ENCODE results near the gene MTFP1. TPM values are rescaled to one million over a fixed set of nuclear protein-coding genes. Genes with fewer than 3 reads are reported as not detected.
"Not testable (repeated sequence)": the region's sequence is repeated elsewhere in the genome, so short reads cannot be mapped to it uniquely, and the experiment has no call there.

MTFP1 gene
- total and polyA plus RNA-seq, 2 of the 4 experiments (the other 2 are of a cell fraction), result 7.3 to 7.7 TPM

DNA sequence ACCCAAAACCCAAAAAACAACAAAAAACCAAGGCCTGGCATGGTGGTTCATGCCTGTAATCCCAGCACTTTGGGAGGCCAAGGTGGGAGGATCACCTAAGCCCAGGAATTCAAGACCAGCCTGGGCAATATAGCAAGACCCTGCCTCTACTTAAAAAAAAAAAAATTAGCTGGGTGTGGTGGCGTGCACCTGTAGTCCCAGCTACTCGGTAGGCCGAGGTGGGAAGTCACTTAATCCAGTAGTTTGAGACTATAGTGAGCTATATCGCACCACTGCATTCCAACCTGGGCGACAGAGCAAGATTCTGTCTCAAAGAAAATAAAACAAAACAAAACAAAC, 22.8 kb upstream of the MTFP1 start:
- H3K4me2 ChIP-seq (ENCODE audit: low read depth, low read length); H3K14ac ChIP-seq (replicated peaks; ENCODE audit: low read depth, low read length); H2AK5ac ChIP-seq (ENCODE audit: low read depth, low read length); H3K9me3 ChIP-seq (ENCODE audit: control insufficient read depth, insufficient read depth, low read length); H4K91ac ChIP-seq (ENCODE audit: insufficient read depth, low read depth, low read length); H3K27ac ChIP-seq (ENCODE audit: insufficient read depth, low read length); H2BK120ac ChIP-seq (ENCODE audit: low read depth, low read length); H3K4ac ChIP-seq (ENCODE audit: low read depth, low read length); ATAC-seq (ENCODE audit: low read depth); H3K18ac ChIP-seq (ENCODE audit: low read depth, low read length); POLR2A ChIA-PET (ENCODE audit: unreplicated experiment); BruUV-seq (replicated peaks); H2AK9ac ChIP-seq (replicated peaks; ENCODE audit: low read depth, low read length, poor library complexity); H3K56ac ChIP-seq (ENCODE audit: extremely low read depth, insufficient read depth, low read length); H3K4me3 ChIP-seq (ENCODE audit: insufficient read depth, low read depth, low read length); H3K9ac ChIP-seq (ENCODE audit: low read depth, low read length); H2BK20ac ChIP-seq (ENCODE audit: low read depth, low read length); H3K23ac ChIP-seq (ENCODE audit: low read depth, low read length); DNase-seq; intact Hi-C loops (cut with micrococcal nuclease); dilution Hi-C loops (cut with HindIII; ENCODE audit: low sequenced_read_pairs, unreplicated experiment); H2BK15ac ChIP-seq (ENCODE audit: low read depth, low read length); in situ Hi-C loops (cut with MboI; ENCODE audit: low sequenced_read_pairs); H4K5ac ChIP-seq (ENCODE audit: low read depth, low read length); H2BK5ac ChIP-seq (ENCODE audit: low read depth, low read length, poor library complexity, severe bottlenecking); H2AFZ ChIP-seq (replicated peaks; ENCODE audit: low read length, poor library complexity); H4K8ac ChIP-seq (ENCODE audit: low read depth in 2 of 2, low read length in 2 of 2); H3K27me3 ChIP-seq (ENCODE audit: control insufficient read depth, insufficient read depth, low read length): not testable (repeated sequence)
- Histone ChIP-seq H3K36me3 (ENCODE audit: control insufficient read depth, insufficient read depth, low read length) (peaks cover 15% of the 10 kb centered on the region), H3K9me1 (ENCODE audit: insufficient read depth, low read length) (peaks cover 15% of the 10 kb centered on the region), H3K79me1 (ENCODE audit: low read depth in 1 of 2, low read length in 2 of 2) (peaks cover 33 to 58% of the 10 kb centered on the region in 2 experiments), H4K20me1 (ENCODE audit: insufficient read depth, low read length) (peaks cover 18% of the 10 kb centered on the region), H3K4me1 (ENCODE audit: control insufficient read depth, insufficient read depth, low read length) (peaks cover 12% of the 10 kb centered on the region)
- no CpG with 5 or more reads among the region's 5 CpGs for WGBS, 2 experiments (ENCODE audit: extremely low coverage in 2 of 2, insufficient read length in 1 of 2)
- CTCF ChIA-PET, result interaction anchor here (0.8 kb wide), 1 partner anchor 23 kb away, joined by 4 read pairs; the partner anchor contains the start of gene MTFP1
